NCI-H2107 treated with DMSO at 0.1 percent for 48 hours (cell line): ENCODE data around the gene MAP3K3.
A peak's percentile ranks its signal among the peaks of the same experiment; 100 is the strongest.
"Not testable (repeated sequence)": the region's sequence is repeated elsewhere in the genome, so short reads cannot be mapped to it uniquely, and the experiment has no call there.

ENCODE experiments used
- DNase-seq: peaks from one replicate; lab custom pipeline; 2025; ENCODE audit not compliant: unreplicated experiment; lab: John Stamatoyannopoulos, UW

The MAP3K3 gene

GRCh38 chr17:63703556-63704258 lies 81.5 kb downstream of the MAP3K3 start:
- DNase-seq: no peak

GRCh38 chr17:63704259-63704576 lies 82.0 kb downstream of the MAP3K3 start:
- DNase-seq: no peak

GRCh38 chr17:63704836-63705235 lies 82.6 kb downstream of the MAP3K3 start:
- no peak for DNase-seq

- DNase-seq: no peak
Measured at GRCh38 chr17:63705657-63706056, 83.4 kb downstream of the MAP3K3 start.

- no peak for DNase-seq
Measured at GRCh38 chr17:63706336-63707082, 84.3 kb downstream of the MAP3K3 start.

GRCh38 chr17:63707151-63707550 lies 84.9 kb downstream of the MAP3K3 start:
- no peak for DNase-seq

GRCh38 chr17:63709110-63709509 lies 86.9 kb downstream of the MAP3K3 start:
- no peak for DNase-seq

- no peak for DNase-seq
Measured at GRCh38 chr17:63714550-63715277, 92.5 kb downstream of the MAP3K3 start.

- no peak for DNase-seq
Measured at GRCh38 chr17:63716426-63716825, 94.2 kb downstream of the MAP3K3 start.

- DNase-seq: no peak
Measured at GRCh38 chr17:63718988-63719387, 96.8 kb downstream of the MAP3K3 start.

- DNase-seq: not testable (repeated sequence)
Measured at GRCh38 chr17:63720194-63720593, 98.0 kb downstream of the MAP3K3 start.

GRCh38 chr17:63722403-63722802 lies 100.2 kb downstream of the MAP3K3 start:
- DNase-seq: no peak

GRCh38 chr17:63735691-63736090 lies 113.5 kb downstream of the MAP3K3 start:
- DNase-seq: no peak

GRCh38 chr17:63740464-63741142 lies 118.4 kb downstream of the MAP3K3 start:
- no peak for DNase-seq

GRCh38 chr17:63741143-63741407 lies 118.9 kb downstream of the MAP3K3 start:
- DNase-seq: peak; percentile 31

GRCh38 chr17:63741408-63742173 lies 119.4 kb downstream of the MAP3K3 start, which contains the start of gene STRADA:
STRADA (minus strand) TSS chr17:63741799; CDS start chr17:63728369, 13,430 bp downstream.
- peak; percentile 98 for DNase-seq
